ENCODE measurements around the gene EFS.

Gene EFS

GRCh38 chr14:23370221-23370620 lies 5.2 kb upstream of the EFS start:
- ChIA-PET CTCF (interaction anchor here (4.1 kb wide), 1 partner anchor 10 kb away, joined by 18 read pairs; no protein-coding TSS in a partner anchor), POLR2A (no interaction called here)
- no peak for TF ChIP-seq ZNF384 (IDR thresholded peaks at IDR 0.05)
- no peak for TF ChIP-seq ARNT (IDR thresholded peaks at IDR 0.05)
- no peak for TF ChIP-seq CTBP1 (IDR thresholded peaks at IDR 0.05; ENCODE audit: borderline replicate concordance)
- no peak for TF ChIP-seq PKNOX1 (IDR thresholded peaks at IDR 0.05)
- no peak for TF ChIP-seq ELF4 (IDR thresholded peaks at IDR 0.05)
- no peak for TF ChIP-seq NFRKB (IDR thresholded peaks at IDR 0.05)
- TF ChIP-seq BHLHE40 (IDR thresholded peaks at IDR 0.05; ENCODE audit: borderline replicate concordance), result no peak
- TF ChIP-seq LEF1 (IDR thresholded peaks at IDR 0.05; ENCODE audit: borderline replicate concordance), result no peak
- TF ChIP-seq HDGF (IDR thresholded peaks at IDR 0.05; ENCODE audit: borderline replicate concordance), result no peak
- no peak for TF ChIP-seq TARDBP (IDR thresholded peaks at IDR 0.05)
- TF ChIP-seq SP1 (IDR thresholded peaks at IDR 0.05), result no peak
- TF ChIP-seq L3MBTL2 (conservative IDR thresholded peaks at IDR 0.05), result no peak
- TF ChIP-seq FOXM1 (IDR thresholded peaks at IDR 0.05; ENCODE audit: borderline replicate concordance), result no peak
- TF ChIP-seq FOXK2 (IDR thresholded peaks at IDR 0.05), result no peak
- no peak for TF ChIP-seq SUZ12 (IDR thresholded peaks at IDR 0.05)
- DNase-seq (ENCODE audit: extremely low spot score), result no peak

- TF ChIP-seq ARNT (IDR thresholded peaks at IDR 0.05) (no peak), TARDBP (IDR thresholded peaks at IDR 0.05) (no peak), FOXK2 (IDR thresholded peaks at IDR 0.05) (no peak), SP1 (IDR thresholded peaks at IDR 0.05) (no peak), PKNOX1 (IDR thresholded peaks at IDR 0.05) (no peak), FOXM1 (IDR thresholded peaks at IDR 0.05; ENCODE audit: borderline replicate concordance) (no peak), L3MBTL2 (conservative IDR thresholded peaks at IDR 0.05) (no peak), FOXA1 (IDR thresholded peaks at IDR 0.05) (no peak), CTBP1 (IDR thresholded peaks at IDR 0.05; ENCODE audit: borderline replicate concordance) (no peak), NFRKB (IDR thresholded peaks at IDR 0.05) (no peak), ELF4 (IDR thresholded peaks at IDR 0.05) (no peak), ZNF384 (IDR thresholded peaks at IDR 0.05) (no peak), HDGF (IDR thresholded peaks at IDR 0.05; ENCODE audit: borderline replicate concordance) (no peak), SUZ12 (IDR thresholded peaks at IDR 0.05) (no peak), LEF1 (IDR thresholded peaks at IDR 0.05; ENCODE audit: borderline replicate concordance) (no peak), BHLHE40 (IDR thresholded peaks at IDR 0.05; ENCODE audit: borderline replicate concordance) (no peak)
- ChIA-PET CTCF (interaction anchor here (4.1 kb wide), 1 partner anchor 13 kb away, joined by 18 read pairs; no protein-coding TSS in a partner anchor), POLR2A (no interaction called here)
- no peak for DNase-seq (ENCODE audit: extremely low spot score)
Observed at GRCh38 chr14:23366426-23366921, 1.5 kb upstream of the EFS start.

GRCh38 chr14:23365732-23366425 lies 907 bp upstream of the EFS start:
- no peak for DNase-seq (ENCODE audit: extremely low spot score)
- POLR2A ChIA-PET, result no interaction called here
- CTCF ChIA-PET, result no interaction called here

GRCh38 chr14:23364164-23365035 lies 572 bp downstream of the EFS start:
- TF ChIP-seq CTBP1 (IDR thresholded peaks at IDR 0.05; ENCODE audit: borderline replicate concordance), result no peak
- TF ChIP-seq FOXK2 (IDR thresholded peaks at IDR 0.05), result no peak
- TF ChIP-seq TARDBP (IDR thresholded peaks at IDR 0.05), result no peak
- TF ChIP-seq HDGF (IDR thresholded peaks at IDR 0.05; ENCODE audit: borderline replicate concordance), result no peak
- no peak for TF ChIP-seq LEF1 (IDR thresholded peaks at IDR 0.05; ENCODE audit: borderline replicate concordance)
- no peak for TF ChIP-seq FOXM1 (IDR thresholded peaks at IDR 0.05; ENCODE audit: borderline replicate concordance)
- TF ChIP-seq FOXA1 (IDR thresholded peaks at IDR 0.05), result no peak
- TF ChIP-seq L3MBTL2 (conservative IDR thresholded peaks at IDR 0.05), result no peak
- no peak for TF ChIP-seq PKNOX1 (IDR thresholded peaks at IDR 0.05)
- TF ChIP-seq SP1 (IDR thresholded peaks at IDR 0.05), result no peak
- TF ChIP-seq BHLHE40 (IDR thresholded peaks at IDR 0.05; ENCODE audit: borderline replicate concordance), result no peak
- TF ChIP-seq ARNT (IDR thresholded peaks at IDR 0.05), result no peak
- TF ChIP-seq NFRKB (IDR thresholded peaks at IDR 0.05), result no peak
- TF ChIP-seq ZNF384 (IDR thresholded peaks at IDR 0.05), result no peak
- TF ChIP-seq SUZ12 (IDR thresholded peaks at IDR 0.05), result no peak
- no peak for TF ChIP-seq ELF4 (IDR thresholded peaks at IDR 0.05)
- ChIA-PET CTCF (interaction anchor here (0.9 to 1.0 kb wide), 2 partner anchors 11 to 37 kb away, joined by 3 read pairs; partner anchors contain the start of gene SLC22A17), POLR2A (interaction anchor here (0.8 kb wide), 1 partner anchor 12 kb away, joined by 3 read pairs; the partner anchor contains the start of gene SLC22A17)
- DNase-seq (ENCODE audit: extremely low spot score), result no peak

More at GRCh38 chr14:23365732-23366425, 907 bp upstream of the EFS start:
- TF ChIP-seq FOXA1 (IDR thresholded peaks at IDR 0.05) (no peak), HDGF (IDR thresholded peaks at IDR 0.05; ENCODE audit: borderline replicate concordance) (no peak), TARDBP (IDR thresholded peaks at IDR 0.05) (no peak), SP1 (IDR thresholded peaks at IDR 0.05) (no peak), NFRKB (IDR thresholded peaks at IDR 0.05) (no peak), BHLHE40 (IDR thresholded peaks at IDR 0.05; ENCODE audit: borderline replicate concordance) (no peak), PKNOX1 (IDR thresholded peaks at IDR 0.05) (no peak), FOXM1 (IDR thresholded peaks at IDR 0.05; ENCODE audit: borderline replicate concordance) (no peak), LEF1 (IDR thresholded peaks at IDR 0.05; ENCODE audit: borderline replicate concordance) (no peak), L3MBTL2 (conservative IDR thresholded peaks at IDR 0.05) (no peak), ZNF384 (IDR thresholded peaks at IDR 0.05) (no peak), SUZ12 (IDR thresholded peaks at IDR 0.05) (no peak), FOXK2 (IDR thresholded peaks at IDR 0.05) (no peak), CTBP1 (IDR thresholded peaks at IDR 0.05; ENCODE audit: borderline replicate concordance) (no peak), ARNT (IDR thresholded peaks at IDR 0.05) (no peak), ELF4 (IDR thresholded peaks at IDR 0.05) (no peak)
